ENCODE results near the gene CPSF4L.

- TF ChIP-seq EZH2 (IDR thresholded peaks at IDR 0.05): no peak
- TF ChIP-seq POLR2AphosphoS5 (IDR thresholded peaks at IDR 0.05; ENCODE audit: borderline replicate concordance, low read depth, low read length): no peak
These were observed 37.4 kb downstream of the CPSF4L start for GRCh38 chr17:73224237-73224636.

All from SK-N-MC (cell line).